ENCODE results near the gene CCP110.
A peak's percentile ranks its signal among the peaks of the same experiment; 100 is the strongest.

The CCP110 gene

DNA sequence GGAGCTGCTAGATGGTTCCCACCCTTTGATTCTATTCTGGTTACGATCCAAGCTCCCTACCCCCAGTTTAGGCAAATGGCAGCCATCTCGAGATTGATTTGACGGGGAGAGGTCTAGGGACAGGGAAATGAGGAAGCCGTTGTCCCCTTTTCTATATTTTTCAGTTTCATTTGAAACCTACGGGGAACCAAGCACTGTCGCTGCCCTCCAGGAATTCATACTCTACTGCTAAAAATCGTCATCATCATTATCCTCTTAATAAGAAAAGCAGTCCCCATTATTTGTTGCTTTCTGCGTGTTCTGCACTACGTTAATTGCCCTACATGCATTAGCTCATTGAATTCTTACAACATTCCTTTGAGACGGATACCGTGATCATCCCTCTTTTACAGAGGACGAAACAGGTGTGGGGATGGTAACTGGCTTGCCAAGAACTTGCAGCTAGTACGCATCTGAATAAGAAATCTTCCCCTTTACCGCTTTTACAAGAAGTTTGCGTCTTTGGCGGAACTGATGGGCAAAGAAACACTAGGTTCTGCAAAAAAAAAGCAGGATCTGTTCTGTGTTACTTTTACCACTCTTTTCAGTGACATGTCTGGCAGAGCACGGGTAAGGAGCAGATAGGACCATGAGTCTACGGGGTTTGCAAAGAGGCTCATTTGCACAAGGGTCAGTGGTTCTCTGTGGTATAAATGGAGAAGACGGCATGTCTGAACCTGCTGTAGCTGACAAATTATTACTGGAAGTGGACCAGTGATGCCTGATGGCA is 1.1 kb downstream of the CCP110 start:
- peak overlapping the region; percentile 93 for H3K4me3 ChIP-seq (replicated peaks; ENCODE audit: low read depth, low read length)
- TF ChIP-seq, protein P1, sequence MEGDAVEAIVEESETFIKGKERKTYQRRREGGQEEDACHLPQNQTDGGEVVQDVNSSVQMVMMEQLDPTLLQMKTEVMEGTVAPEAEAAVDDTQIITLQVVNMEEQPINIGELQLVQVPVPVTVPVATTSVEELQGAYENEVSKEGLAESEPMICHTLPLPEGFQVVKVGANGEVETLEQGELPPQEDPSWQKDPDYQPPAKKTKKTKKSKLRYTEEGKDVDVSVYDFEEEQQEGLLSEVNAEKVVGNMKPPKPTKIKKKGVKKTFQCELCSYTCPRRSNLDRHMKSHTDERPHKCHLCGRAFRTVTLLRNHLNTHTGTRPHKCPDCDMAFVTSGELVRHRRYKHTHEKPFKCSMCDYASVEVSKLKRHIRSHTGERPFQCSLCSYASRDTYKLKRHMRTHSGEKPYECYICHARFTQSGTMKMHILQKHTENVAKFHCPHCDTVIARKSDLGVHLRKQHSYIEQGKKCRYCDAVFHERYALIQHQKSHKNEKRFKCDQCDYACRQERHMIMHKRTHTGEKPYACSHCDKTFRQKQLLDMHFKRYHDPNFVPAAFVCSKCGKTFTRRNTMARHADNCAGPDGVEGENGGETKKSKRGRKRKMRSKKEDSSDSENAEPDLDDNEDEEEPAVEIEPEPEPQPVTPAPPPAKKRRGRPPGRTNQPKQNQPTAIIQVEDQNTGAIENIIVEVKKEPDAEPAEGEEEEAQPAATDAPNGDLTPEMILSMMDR (IDR thresholded peaks at IDR 0.05; ENCODE audit: low read length, missing control alignments) = no peak
- DNase-seq (ENCODE audit: low read depth) = no peak

DNA sequence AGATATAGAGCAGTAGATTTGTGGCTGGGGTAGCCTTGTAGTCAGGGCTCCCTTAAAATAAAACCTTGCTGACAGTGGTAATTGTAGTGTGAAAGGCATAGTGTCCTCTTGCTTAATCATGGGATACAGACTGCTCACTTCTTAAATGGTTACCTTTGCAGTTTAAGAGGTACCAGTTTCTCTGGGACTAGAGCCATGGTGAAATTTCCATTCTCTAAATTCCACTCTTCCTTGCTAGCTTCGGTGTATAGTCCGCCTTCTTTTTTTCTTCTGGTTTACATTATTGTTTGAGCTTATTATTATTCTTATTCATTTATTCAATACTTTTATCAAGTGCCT is 1.6 kb downstream of the CCP110 start:
- TF ChIP-seq, protein P1 (IDR thresholded peaks at IDR 0.05; ENCODE audit: low read length, missing control alignments) = no peak
- peak overlapping the region; percentile 93 for H3K4me3 ChIP-seq (replicated peaks; ENCODE audit: low read depth, low read length)
- no peak for DNase-seq (ENCODE audit: low read depth)

DNA sequence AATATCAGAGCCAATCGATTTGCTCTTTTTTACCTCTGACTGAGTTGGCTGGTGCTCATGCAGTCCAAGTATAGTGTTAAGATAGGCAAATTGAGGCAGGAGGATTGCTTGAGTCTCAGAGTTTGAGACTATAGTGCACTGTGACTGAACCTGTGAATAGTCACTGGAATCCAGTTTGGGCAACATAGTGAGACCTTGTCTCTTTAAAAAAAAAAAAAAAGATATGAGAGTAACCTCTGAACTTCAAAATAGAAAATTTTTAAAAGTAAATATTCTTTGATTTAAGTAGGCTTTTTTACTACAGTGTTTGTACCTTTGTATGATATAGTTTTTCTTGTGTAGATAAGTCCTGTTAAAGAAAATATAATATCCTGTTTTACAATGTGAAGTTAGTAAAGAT is 3.4 kb downstream of the CCP110 start:
- no peak for DNase-seq (ENCODE audit: low read depth)
- no peak overlapping the region for H3K4me3 ChIP-seq (replicated peaks; ENCODE audit: low read depth, low read length)
- TF ChIP-seq, protein P1 (IDR thresholded peaks at IDR 0.05; ENCODE audit: low read length, missing control alignments) = no peak

DNA sequence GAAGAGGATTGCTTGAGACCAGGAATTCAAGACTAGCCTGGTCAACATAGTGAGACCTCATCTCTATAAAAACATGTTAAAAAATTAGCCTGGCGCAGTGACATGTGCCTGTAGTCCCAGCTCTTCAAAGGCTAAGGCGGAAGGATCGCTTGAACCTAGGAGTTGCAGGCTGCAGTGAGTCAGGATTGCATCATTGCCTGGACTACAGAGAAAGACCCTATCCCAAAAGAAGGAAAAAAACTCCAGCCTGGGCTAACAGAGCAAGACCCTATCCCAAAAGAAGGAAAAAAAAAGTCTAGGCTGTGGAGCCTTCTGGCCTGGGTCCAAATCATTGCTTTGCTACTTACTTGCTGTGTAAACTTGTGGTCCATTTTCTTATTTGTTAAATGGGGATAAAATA is 4.9 kb downstream of the CCP110 start:
- TF ChIP-seq, protein P1 (IDR thresholded peaks at IDR 0.05; ENCODE audit: low read length, missing control alignments) = no peak
- DNase-seq (ENCODE audit: low read depth) = no peak
- H3K4me3 ChIP-seq (replicated peaks; ENCODE audit: low read depth, low read length) = no peak overlapping the region

DNA sequence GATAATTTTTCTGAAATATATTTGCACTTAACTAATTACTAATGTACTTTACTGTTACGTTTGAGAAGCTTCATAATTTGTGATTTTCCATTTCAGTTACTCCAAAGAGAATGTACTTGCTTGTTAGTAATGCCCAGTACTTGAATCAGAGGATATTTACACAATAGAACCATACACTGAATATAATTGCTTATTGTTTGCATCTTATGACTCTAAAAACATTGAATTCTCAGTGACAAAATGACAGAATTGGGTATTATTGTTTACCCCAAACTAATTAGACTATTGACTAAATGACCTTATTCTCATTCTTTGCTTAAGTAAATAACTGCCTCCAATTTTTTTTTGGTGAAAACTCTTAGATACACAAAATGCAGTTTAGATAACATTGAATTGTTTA is 8.9 kb downstream of the CCP110 start:
- no peak for DNase-seq (ENCODE audit: low read depth)
- TF ChIP-seq, protein P1 (IDR thresholded peaks at IDR 0.05; ENCODE audit: low read length, missing control alignments) = no peak
- H3K4me3 ChIP-seq (replicated peaks; ENCODE audit: low read depth, low read length) = no peak overlapping the region

DNA sequence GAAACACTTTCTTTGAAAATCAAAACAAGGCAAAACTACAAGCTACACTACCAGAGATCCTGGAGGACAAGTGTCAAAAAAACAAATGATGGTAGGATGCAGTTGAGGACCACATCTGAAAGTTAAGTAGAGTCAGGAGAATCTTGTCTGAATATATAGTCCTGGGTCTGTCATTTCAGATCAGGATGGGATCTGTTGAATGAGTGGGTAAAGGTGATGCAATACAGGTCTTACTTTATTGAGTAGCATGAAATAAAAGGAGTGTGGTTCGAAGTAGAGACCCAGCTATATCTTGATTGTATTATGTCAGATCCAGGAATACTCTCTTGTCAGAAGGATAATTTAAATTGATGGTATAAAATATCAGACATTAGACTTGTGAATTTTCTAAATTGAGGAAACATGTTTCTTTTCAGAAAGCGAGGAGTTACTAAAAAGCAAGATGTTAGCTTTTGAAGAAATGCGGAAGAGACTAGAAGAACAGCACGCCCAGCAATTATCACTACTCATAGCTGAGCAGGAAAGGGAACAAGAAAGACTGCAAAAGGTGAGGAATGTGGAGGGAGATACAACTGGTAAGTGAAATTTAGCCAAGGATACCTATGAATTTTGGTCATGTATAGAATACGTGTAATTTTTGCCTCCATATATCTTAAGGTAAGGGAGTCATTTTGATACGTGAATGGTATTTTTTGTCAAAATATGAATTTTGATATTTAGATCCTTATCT is 16.7 kb downstream of the CCP110 start:
- no peak overlapping the region for H3K4me3 ChIP-seq (replicated peaks; ENCODE audit: low read depth, low read length)
- DNase-seq (ENCODE audit: low read depth) = no peak
- TF ChIP-seq, protein P1 (IDR thresholded peaks at IDR 0.05; ENCODE audit: low read length, missing control alignments) = no peak

All from fibroblast of pulmonary artery (primary cell).